ENCODE data around the gene PLEKHA7. TPM values are rescaled to one million over a fixed set of nuclear protein-coding genes. Genes with fewer than 3 reads are reported as not detected.

Gene PLEKHA7
- total and polyA plus RNA-seq, 2 of the 13 experiments (the other 11 are each of a cell fraction or from before 2014, with no cell fraction given): 17.5 to 18.7 TPM

- peak; percentile 82 for TF ChIP-seq KMT2B (CRISPR knock-in tag; IDR thresholded peaks at IDR 0.05)
- peak; percentile 41 for TF ChIP-seq U2AF1 (optimal IDR thresholded peaks at IDR 0.05; ENCODE audit: low read depth, low read length)
- TF ChIP-seq ARHGAP35 (CRISPR knock-in tag; IDR thresholded peaks at IDR 0.05; ENCODE audit: borderline replicate concordance): no peak
- peak; percentile 18; the same call in 1 of the 2 replicates for TF ChIP-seq ZHX1 (CRISPR knock-in tag; IDR thresholded peaks at IDR 0.05; ENCODE audit: low read depth)
- TF ChIP-seq FOXK1 (CRISPR knock-in tag; IDR thresholded peaks at IDR 0.05; ENCODE audit: borderline replicate concordance, low read depth): peak; percentile 47
- TF ChIP-seq ZNF562 (CRISPR knock-in tag; IDR thresholded peaks at IDR 0.05; ENCODE audit: borderline replicate concordance): no peak
- peak; percentile 42; the same call in 1 of the 2 replicates for TF ChIP-seq ZNF788 (CRISPR knock-in tag; IDR thresholded peaks at IDR 0.05; ENCODE audit: borderline replicate concordance)
- peak; percentile 4; the same call in 1 of the 2 replicates for TF ChIP-seq PITX1 (CRISPR knock-in tag; IDR thresholded peaks at IDR 0.05)
- TF ChIP-seq PHF20 (CRISPR knock-in tag; IDR thresholded peaks at IDR 0.05): peak; percentile 84
- 0 out of 2 replicates have a peak, but pooled peaks have one; percentile 16 for TF ChIP-seq ZNF318 (CRISPR knock-in tag; IDR thresholded peaks at IDR 0.05)
- peak; percentile 23; the same call in 1 of the 2 replicates for TF ChIP-seq ZNF546 (CRISPR knock-in tag; conservative IDR thresholded peaks at IDR 0.05)
- TF ChIP-seq ZNF75D (CRISPR knock-in tag; IDR thresholded peaks at IDR 0.05; ENCODE audit: borderline replicate concordance): no peak
- TF ChIP-seq TFE3 (CRISPR knock-in tag; IDR thresholded peaks at IDR 0.05): peak; percentile 73
- TF ChIP-seq RBM22 (optimal IDR thresholded peaks at IDR 0.05; ENCODE audit: low read length): no peak
- TF ChIP-seq NRL (CRISPR knock-in tag; IDR thresholded peaks at IDR 0.05; ENCODE audit: borderline replicate concordance): peak; percentile 89
Measured at GRCh38 chr11:16738193-16738946, 275.8 kb downstream of the PLEKHA7 start, which contains the start of gene C11orf58 (continued).
